H1 (cell line): ENCODE measurements around the gene ITPKB. TPM values are rescaled to one million over a fixed set of nuclear protein-coding genes. Genes with fewer than 3 reads are reported as not detected.

ENCODE experiments used
- CTCF ChIA-PET: fragments of 300-600 bp; sonication (Branson Sonifier 250); formaldehyde crosslinking; loops from one replicate; lab custom pipeline; 2021; ENCODE audit not compliant: partially characterized antibody; lab: Charles Lee
- POLR2A ChIA-PET: fragments of 300-600 bp; sonication (Branson Sonifier 250); formaldehyde crosslinking; loops from one replicate; lab custom pipeline; 2021; ENCODE audit warnings: inconsistent platforms; ENCODE audit not compliant: partially characterized antibody; lab: Charles Lee
- DNase-seq, 2 experiments: peaks; one replicate each; pipeline versions ENCODE4 v3.0.0 to v3.0.0-alpha.2; 2010 to 2022; ENCODE audit warnings: low spot score in 2 of 2, low read depth in 1 of 2, mixed read lengths in 1 of 2
- FAIRE-seq: peaks from 2 replicates; lab custom pipeline; 2011; peaks lifted over from hg19 to GRCh38; lab: Jason Lieb, UNC
- H2AFZ ChIP-seq: 2 replicates; pipeline ENCODE4 v1.8.1; 2012; ENCODE audit warnings: low read length, inconsistent platforms
- H2AK5ac ChIP-seq: 2 replicates; pipeline ENCODE4 v1.6.1; 2013; ENCODE audit warnings: low read depth, low read length
- H2BK120ac ChIP-seq: replicated peaks from 2 replicates; pipeline ENCODE3; 2013; ENCODE audit warnings: low read depth, low read length, inconsistent platforms
- H2BK12ac ChIP-seq: 2 replicates; pipeline ENCODE4 v1.6.1; 2013; ENCODE audit warnings: low read depth, low read length
- H2BK15ac ChIP-seq: 2 replicates; pipeline ENCODE4 v1.6.1; 2013; ENCODE audit warnings: low read length
- H2BK20ac ChIP-seq: 2 replicates; pipeline ENCODE4 v1.6.1; 2013; ENCODE audit warnings: low read length
- H2BK5ac ChIP-seq: 2 replicates; pipeline ENCODE4 v1.6.1; 2013; ENCODE audit warnings: low read depth, low read length
- H3K14ac ChIP-seq: 2 replicates; pipeline ENCODE4 v1.6.1; 2013; ENCODE audit warnings: inconsistent platforms; ENCODE audit not compliant: insufficient read length
- H3K18ac ChIP-seq: 2 replicates; pipeline ENCODE4 v1.6.1; 2013; ENCODE audit warnings: low read length; ENCODE audit errors: extremely low read depth
- H3K23ac ChIP-seq: 2 replicates; pipeline ENCODE4 v1.6.1; 2013; ENCODE audit warnings: inconsistent platforms; ENCODE audit not compliant: insufficient read length
- H3K23me2 ChIP-seq: 2 replicates; pipeline ENCODE4 v1.6.1; 2013; ENCODE audit warnings: low read depth, low read length
- H3K27ac ChIP-seq: 2 replicates; pipeline ENCODE4 v1.6.1; 2011; ENCODE audit warnings: low read depth, low read length, inconsistent platforms
- H3K27me3 ChIP-seq, 4 experiments: replicated peaks in 1 of 4; 1 replicate in 1 of 4; 2 replicates in 3 of 4; pipeline versions ENCODE4 v1.6.1 to v1.8.1; 2011 to 2013; ENCODE audit warnings: low read length in 3 of 4, mild to moderate bottlenecking in 3 of 4, inconsistent platforms in 2 of 4, mixed read lengths in 2 of 4, moderate library complexity in 1 of 4; ENCODE audit not compliant: control insufficient read depth in 3 of 4, insufficient read depth in 3 of 4; ENCODE audit errors: extremely low read depth in 1 of 4
- H3K36me3 ChIP-seq, 4 experiments: 2 replicates each; pipeline versions ENCODE4 v1.6.1 to v1.8.1; 2011 to 2013; ENCODE audit warnings: mild to moderate bottlenecking in 4 of 4, low read length in 3 of 4, moderate library complexity in 2 of 4, control low read depth in 1 of 4, inconsistent platforms in 1 of 4; ENCODE audit not compliant: insufficient read depth in 4 of 4, control insufficient read depth in 2 of 4
- H3K4ac ChIP-seq: replicated peaks from 2 replicates; pipeline ENCODE3; 2013; ENCODE audit warnings: low read length, low read depth, mixed read lengths, inconsistent platforms; ENCODE audit not compliant: insufficient read length
- H3K4me1 ChIP-seq, 4 experiments: replicated peaks in 1 of 4; 1 replicate in 1 of 4; 2 replicates in 3 of 4; pipeline versions ENCODE4 v1.6.1 to v1.8.1; 2011 to 2013; ENCODE audit warnings: low read length in 3 of 4, inconsistent platforms in 2 of 4, mixed read lengths in 1 of 4; ENCODE audit not compliant: insufficient read depth in 4 of 4, control insufficient read depth in 3 of 4
- H3K4me2 ChIP-seq, 2 experiments: 2 replicates each; pipeline versions ENCODE4 v1.6.1 to v1.8.1; 2011 to 2013; ENCODE audit warnings: low read depth in 2 of 2, low read length in 2 of 2, control low read depth in 1 of 2, inconsistent platforms in 1 of 2, mild to moderate bottlenecking in 1 of 2; ENCODE audit not compliant: insufficient read depth in 1 of 2
- H3K4me3 ChIP-seq, 4 experiments: fragments of 200-600, 300-600 bp in 1 of 4; sonication (generic), shearing (Covaris generic), sonication (Bioruptor Twin) in 1 of 4; 2 replicates each; pipeline versions ENCODE4 v1.5.1 to v1.8.1; 2011 to 2016; ENCODE audit warnings: low read length in 4 of 4, low read depth in 3 of 4, control low read depth in 2 of 4, inconsistent platforms in 2 of 4, mild to moderate bottlenecking in 2 of 4, mixed read lengths in 1 of 4, moderate library complexity in 1 of 4; ENCODE audit not compliant: insufficient read depth in 2 of 4; ENCODE audit errors: extremely low read depth in 1 of 4
- H3K56ac ChIP-seq: replicated peaks from 2 replicates; pipeline ENCODE3; 2013; ENCODE audit warnings: low read depth, mild to moderate bottlenecking, mixed read lengths, low read length, inconsistent platforms; ENCODE audit not compliant: insufficient read length
- H3K79me1 ChIP-seq: 2 replicates; pipeline ENCODE4 v1.6.1; 2013; ENCODE audit warnings: low read depth, low read length, control low read depth
- H3K79me2 ChIP-seq, 2 experiments: 2 replicates each; pipeline versions ENCODE4 v1.6.1 to v1.8.1; 2012 to 2013; ENCODE audit warnings: low read length in 2 of 2, mild to moderate bottlenecking in 2 of 2, inconsistent platforms in 1 of 2; ENCODE audit not compliant: insufficient read depth in 2 of 2, control insufficient read depth in 1 of 2
- H3K9ac ChIP-seq, 4 experiments: replicated peaks in 1 of 4; 1 replicate in 1 of 4; 2 replicates in 3 of 4; pipeline versions ENCODE4 v1.6.1 to v1.8.1; 2011 to 2013; ENCODE audit warnings: low read depth in 3 of 4, low read length in 3 of 4, control low read depth in 2 of 4, mild to moderate bottlenecking in 2 of 4, moderate library complexity in 2 of 4, inconsistent platforms in 1 of 4; ENCODE audit errors: extremely low read depth in 1 of 4
- H3K9me3 ChIP-seq, 2 experiments: 2 replicates each; pipeline versions ENCODE4 v1.6.1 to v1.8.1; 2012 to 2013; ENCODE audit warnings: mild to moderate bottlenecking in 2 of 2, moderate library complexity in 2 of 2, control low read depth in 1 of 2, inconsistent platforms in 1 of 2, low read depth in 1 of 2, low read length in 1 of 2, mixed read lengths in 1 of 2; ENCODE audit not compliant: insufficient read depth in 2 of 2
- H4K20me1 ChIP-seq, 2 experiments: replicated peaks in 1 of 2; 2 replicates each; pipeline versions ENCODE3 to v1.8.1; 2011 to 2013; ENCODE audit warnings: inconsistent platforms in 2 of 2, low read length in 2 of 2, mild to moderate bottlenecking in 1 of 2; ENCODE audit not compliant: insufficient read depth in 2 of 2, control insufficient read depth in 1 of 2
- H4K5ac ChIP-seq: 2 replicates; pipeline ENCODE4 v1.6.1; 2013; ENCODE audit warnings: low read length, low read depth, mixed read lengths, inconsistent platforms; ENCODE audit not compliant: insufficient read length
- H4K8ac ChIP-seq: 2 replicates; pipeline ENCODE4 v1.8.0; 2013; ENCODE audit warnings: mild to moderate bottlenecking, moderate library complexity, low read length, inconsistent platforms; ENCODE audit not compliant: insufficient read depth; ENCODE audit errors: extremely low read depth
- H4K91ac ChIP-seq: replicated peaks from 2 replicates; pipeline ENCODE3; 2013; ENCODE audit warnings: low read length, mixed read lengths, inconsistent platforms; ENCODE audit not compliant: insufficient read length
- CEBPB ChIP-seq: IDR thresholded peaks from 2 replicates; pipeline ENCODE4 v1.6.1; 2012; ENCODE audit warnings: low read depth, low read length
- MAFK ChIP-seq: IDR thresholded peaks from 2 replicates; pipeline ENCODE4 v1.6.1; 2012; ENCODE audit warnings: low read depth, mild to moderate bottlenecking, improper control_type of control experiment, low read length
- NANOG ChIP-seq: IDR thresholded peaks from 2 replicates; pipeline ENCODE4 v1.6.1; 2011; ENCODE audit warnings: low read length, low read depth, mild to moderate bottlenecking, inconsistent platforms; ENCODE audit not compliant: insufficient read depth, poor library complexity, severe bottlenecking
- POLR2AphosphoS5 ChIP-seq: IDR thresholded peaks from 2 replicates; pipeline ENCODE4 v1.6.1; 2011; ENCODE audit warnings: low read depth, low read length
- RBBP5 ChIP-seq: IDR thresholded peaks from 2 replicates; pipeline ENCODE4 v1.7.1; 2012; ENCODE audit warnings: low read depth, mild to moderate bottlenecking, inconsistent platforms, low read length, moderate library complexity, borderline replicate concordance
- SAP30 ChIP-seq: fragments of 300-600 bp; sonication (generic); IDR thresholded peaks from 2 replicates; pipeline ENCODE4 v1.7.1; 2012; ENCODE audit warnings: low read length, moderate library complexity, mild to moderate bottlenecking, inconsistent platforms; ENCODE audit not compliant: insufficient read depth, insufficient replicate concordance
- SP2 ChIP-seq: IDR thresholded peaks from 2 replicates; pipeline ENCODE4 v1.6.1; 2012; ENCODE audit warnings: mild to moderate bottlenecking, low read length, inconsistent platforms
- SUZ12 ChIP-seq: fragments of 200-600 bp; sonication (generic); IDR thresholded peaks from 2 replicates; pipeline ENCODE4 v1.6.1; 2012; ENCODE audit warnings: mild to moderate bottlenecking, inconsistent platforms, low read length, moderate library complexity, mixed read lengths
- TAF1 ChIP-seq: IDR thresholded peaks from 2 replicates; pipeline ENCODE4 v1.6.1; 2011; ENCODE audit warnings: mild to moderate bottlenecking, low read depth, low read length
- ZNF274 ChIP-seq: IDR thresholded peaks from 2 replicates; pipeline ENCODE4 v1.7.0; 2012; ENCODE audit warnings: low read length, borderline replicate concordance; ENCODE audit errors: extremely low read depth
- WGBS, 2 experiments: shearing (Covaris generic) in 1 of 2; methylation state at CpG; one replicate each; pipeline versions ENCODE4 v1.1.6 to v1.1.7; 2013 to 2015; ENCODE audit warnings: low lambda C conversion rate in 2 of 2, mixed read lengths in 2 of 2, inconsistent platforms in 1 of 2, low coverage in 1 of 2, missing lambda C conversion rate in 1 of 2; ENCODE audit not compliant: insufficient replicate concordance in 2 of 2, insufficient coverage in 1 of 2, insufficient read length in 1 of 2; ENCODE audit errors: extremely low coverage in 1 of 2, missing lambda C conversion rate in 1 of 2; 5-methylcytosine and 5-hydroxymethylcytosine counted together
- polyA plus RNA-seq, 7 experiments: library from polyadenylated mRNA; depleted of rRNA in 3 of 7; stranded (reverse) in 5 of 7; unstranded in 2 of 7; fragments of >200 nt in 5 of 7; fragments of 200-250 nt in 2 of 7; gene quantifications; 1 replicate in 5 of 7; 2 replicates in 1 of 7; 4 replicates in 1 of 7; pipeline versions ENCODE4 v1.2.1 to v1.2.3, GENCODE V29; 2011 to 2013; ENCODE audit warnings: missing spikeins in 2 of 7, mixed read lengths in 2 of 7
- total RNA-seq: library from RNA; stranded (reverse); fragmentation: NEBNext Ultra II Directional; extraction: Animal tissue kit (Norgen Biotek cat#: 25700); gene quantifications from 2 replicates; pipeline ENCODE4 v1.2.1, GENCODE V29; 2021
- TF ChIP-seq, protein P1 (sequence below), 3 experiments: IDR thresholded peaks; 1 replicate in 2 of 3; 2 replicates in 1 of 3; pipeline versions ENCODE4 v1.5.1 to v1.6.1; 2011; ENCODE audit warnings: low read length in 3 of 3, mild to moderate bottlenecking in 3 of 3, inconsistent platforms in 2 of 3, low read depth in 1 of 3, moderate library complexity in 1 of 3; ENCODE audit not compliant: insufficient read depth in 1 of 3; ENCODE audit errors: control extremely low read depth in 1 of 3

The ITPKB gene
- total and polyA plus RNA-seq, 2 of the 8 experiments (the other 6 are each of a cell fraction or from before 2014, with no cell fraction given) = 1.7 to 4.8 TPM

GRCh38 chr1:226639631-226640061 is 99.4 kb downstream of the ITPKB start:
- Histone ChIP-seq H2AK5ac (0 out of 2 replicates have a peak overlapping the region, but pooled peaks have one; percentile 6), H3K9me3 (no peaks in the 10 kb centered on the region), H3K79me2 (no peaks in the 10 kb centered on the region), H3K4me3 (no peak overlapping the region), H3K36me3 (no peaks in the 10 kb centered on the region), H2BK20ac (no peak overlapping the region), H3K56ac (no peak overlapping the region), H3K23ac (no peak overlapping the region), H4K20me1 (no peaks in the 10 kb centered on the region), H2BK15ac (no peak overlapping the region), H3K27me3 (no peaks in the 10 kb centered on the region; a peak in 1 of 7 replicates), H3K27ac (no peak overlapping the region), H4K91ac (no peak overlapping the region), H2BK12ac (no peak overlapping the region), H4K8ac (no peak overlapping the region; the same call in 1 of the 2 replicates), H2BK120ac (no peak overlapping the region), H3K4me2 (no peak overlapping the region), H3K9ac (no peak overlapping the region), H3K23me2 (peaks cover 2% of the 10 kb centered on the region; the same call in 1 of the 2 replicates), H3K4ac (no peak overlapping the region), H2BK5ac (no peak overlapping the region), H2AFZ (no peak overlapping the region), H3K79me1 (no peaks in the 10 kb centered on the region), H4K5ac (no peak overlapping the region), H3K4me1 (peaks cover 0 to 10% (median 5%) of the 10 kb centered on the region in 4 experiments; a peak in 5 of 7 replicates), H3K18ac (peak overlapping the region; percentile 24; the same call in 1 of the 2 replicates), H3K14ac (no peak overlapping the region)
- FAIRE-seq (no peak), DNase-seq (no peak)
- CTCF ChIA-PET = interaction anchor here (0.7 to 14.1 kb wide), 5 partner anchors 12 to 236 kb away, joined by 3 to 184 read pairs (median 4); no protein-coding TSS in a partner anchor
- WGBS, 2 experiments = 89% methylated on average over 9 of the region's 18 CpGs; no CpG with 5 or more reads in 1 of the 2 experiments
- POLR2A ChIA-PET = no interaction called here
- TF ChIP-seq SAP30 (no peak), POLR2AphosphoS5 (no peak), CEBPB (no peak), NANOG (no peak), RBBP5 (no peak), ZNF274 (no peak), MAFK (no peak), SP2 (no peak), SUZ12 (no peak), TAF1 (no peak)
- TF ChIP-seq, protein P1, sequence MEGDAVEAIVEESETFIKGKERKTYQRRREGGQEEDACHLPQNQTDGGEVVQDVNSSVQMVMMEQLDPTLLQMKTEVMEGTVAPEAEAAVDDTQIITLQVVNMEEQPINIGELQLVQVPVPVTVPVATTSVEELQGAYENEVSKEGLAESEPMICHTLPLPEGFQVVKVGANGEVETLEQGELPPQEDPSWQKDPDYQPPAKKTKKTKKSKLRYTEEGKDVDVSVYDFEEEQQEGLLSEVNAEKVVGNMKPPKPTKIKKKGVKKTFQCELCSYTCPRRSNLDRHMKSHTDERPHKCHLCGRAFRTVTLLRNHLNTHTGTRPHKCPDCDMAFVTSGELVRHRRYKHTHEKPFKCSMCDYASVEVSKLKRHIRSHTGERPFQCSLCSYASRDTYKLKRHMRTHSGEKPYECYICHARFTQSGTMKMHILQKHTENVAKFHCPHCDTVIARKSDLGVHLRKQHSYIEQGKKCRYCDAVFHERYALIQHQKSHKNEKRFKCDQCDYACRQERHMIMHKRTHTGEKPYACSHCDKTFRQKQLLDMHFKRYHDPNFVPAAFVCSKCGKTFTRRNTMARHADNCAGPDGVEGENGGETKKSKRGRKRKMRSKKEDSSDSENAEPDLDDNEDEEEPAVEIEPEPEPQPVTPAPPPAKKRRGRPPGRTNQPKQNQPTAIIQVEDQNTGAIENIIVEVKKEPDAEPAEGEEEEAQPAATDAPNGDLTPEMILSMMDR (IDR thresholded peaks at IDR 0.05; ENCODE audit: control extremely low read depth in 1 of 3, insufficient read depth in 1 of 3, low read depth in 1 of 3, low read length in 3 of 3) = no peak
